Right forelimb (tissue), 1 donor: ENCODE results near the gene BSX.

Experiments used
- DNase-seq: peaks from one replicate; pipeline ENCODE4 v3.0.0-alpha.2; 2018

The BSX gene

DNA sequence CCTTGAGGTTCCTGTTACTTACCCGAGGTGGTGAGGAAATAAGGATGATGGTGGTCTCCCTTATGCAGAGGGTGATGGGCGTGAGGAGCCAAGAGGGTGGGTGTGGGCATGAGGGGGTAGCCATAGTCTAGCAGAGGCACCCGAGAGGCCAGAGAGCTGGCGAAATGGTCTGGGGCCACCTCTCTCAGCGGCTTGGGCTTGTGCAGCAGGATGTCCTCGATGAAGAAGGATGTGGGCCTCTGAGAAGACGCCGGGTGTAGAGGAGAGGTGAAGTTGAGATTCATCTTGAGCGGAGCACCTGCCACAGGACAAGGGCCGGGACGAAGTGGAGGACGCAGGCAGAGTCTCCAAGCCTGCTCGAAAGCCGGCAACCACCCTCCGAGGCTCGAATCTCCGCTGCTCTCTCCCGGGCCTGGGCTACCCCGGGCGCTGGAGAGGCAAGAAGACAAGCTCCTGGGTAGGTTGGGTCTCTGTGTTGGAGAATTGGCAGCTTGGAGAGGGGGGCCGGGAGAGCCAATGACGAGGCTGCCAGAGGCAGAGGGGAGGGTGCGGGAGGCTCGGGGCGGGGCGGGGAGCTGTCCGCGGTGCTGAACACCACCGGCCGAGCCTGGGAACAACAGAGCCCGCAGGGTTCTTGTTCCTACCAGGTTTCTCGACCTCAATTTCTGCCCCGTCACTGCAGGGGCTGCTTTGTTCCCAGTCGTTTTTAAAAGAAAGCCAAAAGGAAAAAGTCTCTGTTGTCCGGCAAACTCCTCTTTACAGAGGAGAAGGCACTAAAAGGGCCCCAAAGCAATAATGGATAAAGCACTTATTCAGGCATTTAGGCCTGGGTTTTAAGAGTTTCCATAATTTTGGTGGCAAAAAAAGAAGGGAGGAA lies at the start of gene BSX:
Gene BSX (minus strand): TSS at position 447 of the 877 bp plus-strand sequence. CDS start 163 bp downstream, at position 284.
- DNase-seq = peak; percentile 88

DNA sequence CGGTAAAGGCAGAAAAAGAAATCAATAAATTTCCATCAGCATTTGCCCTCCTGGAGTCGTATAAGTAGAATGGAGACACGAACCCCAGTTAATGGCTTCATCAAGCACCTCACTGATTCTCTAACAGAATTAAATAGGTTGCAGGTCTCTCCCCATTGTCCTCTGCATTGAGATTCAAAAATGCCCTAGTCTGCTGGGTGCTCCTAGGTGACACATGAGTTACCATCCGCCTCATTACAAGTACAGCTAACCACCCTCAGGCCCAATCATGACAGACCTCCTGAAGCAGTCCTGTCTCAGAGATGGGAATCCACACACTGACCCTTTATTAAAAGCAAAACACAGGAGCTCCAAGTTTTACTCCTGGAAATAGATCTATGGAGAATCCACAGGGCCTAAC lies 48.9 kb upstream of the BSX start:
- DNase-seq = no peak

DNA sequence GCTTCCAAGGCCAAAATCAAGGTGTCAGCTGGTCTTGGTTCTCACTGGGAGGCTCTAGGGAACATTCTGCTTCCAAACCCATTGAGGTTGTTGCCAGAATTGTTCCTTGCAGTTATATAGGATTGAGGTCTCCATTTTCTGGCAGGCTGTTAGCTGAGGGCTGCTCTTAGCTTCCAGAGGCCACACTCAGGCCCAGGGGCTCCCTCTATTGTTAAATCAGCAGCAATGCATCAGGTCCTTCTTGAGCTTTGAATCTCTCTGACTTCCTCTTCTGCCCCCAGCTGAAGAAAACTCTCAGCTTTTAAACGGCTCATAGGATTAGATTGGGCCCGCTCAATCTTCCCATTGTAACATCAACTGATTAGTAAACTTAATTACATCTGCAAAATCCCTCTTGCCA lies 39.3 kb upstream of the BSX start:
- no peak for DNase-seq

DNA sequence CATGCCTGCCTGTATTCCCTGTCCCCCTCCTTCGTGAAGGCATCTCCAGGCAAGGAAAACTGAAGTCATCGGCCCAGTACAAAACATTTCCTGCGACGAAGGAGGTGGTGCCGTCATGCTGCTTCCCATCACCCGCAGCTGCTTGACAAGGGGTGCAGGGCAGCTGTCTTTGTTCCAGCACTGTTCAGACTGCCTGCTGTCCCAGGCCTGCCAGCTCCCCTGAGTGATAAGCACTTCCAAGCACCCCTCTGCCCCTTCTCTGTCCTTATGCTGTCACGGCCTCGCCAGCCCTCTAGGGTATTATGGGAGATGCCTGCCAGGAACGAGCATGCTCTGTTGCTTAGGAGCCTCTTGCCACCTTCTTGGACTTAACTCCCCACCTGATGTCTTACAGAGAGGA lies 37.1 kb upstream of the BSX start:
- no peak for DNase-seq

DNA sequence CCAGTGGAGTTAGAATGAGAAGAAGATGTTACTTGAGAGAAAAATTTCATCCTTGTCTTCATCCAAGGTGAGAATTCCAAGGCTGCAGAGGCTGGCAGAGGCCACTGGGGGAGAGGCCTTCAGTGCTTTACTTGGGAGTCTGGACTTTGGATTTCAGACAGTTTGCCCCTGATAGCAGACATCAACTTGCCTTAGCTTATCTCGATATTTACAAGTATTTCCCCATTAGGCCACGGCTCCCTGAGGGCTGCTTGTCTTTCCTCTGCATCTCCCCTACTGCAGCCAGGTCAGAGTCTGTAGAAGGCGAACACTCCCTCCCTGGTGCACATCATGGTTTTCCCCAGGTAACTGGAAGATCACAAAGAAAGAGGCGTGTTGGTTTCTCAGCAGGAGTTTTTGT lies 29.9 kb upstream of the BSX start:
- DNase-seq = no peak

DNA sequence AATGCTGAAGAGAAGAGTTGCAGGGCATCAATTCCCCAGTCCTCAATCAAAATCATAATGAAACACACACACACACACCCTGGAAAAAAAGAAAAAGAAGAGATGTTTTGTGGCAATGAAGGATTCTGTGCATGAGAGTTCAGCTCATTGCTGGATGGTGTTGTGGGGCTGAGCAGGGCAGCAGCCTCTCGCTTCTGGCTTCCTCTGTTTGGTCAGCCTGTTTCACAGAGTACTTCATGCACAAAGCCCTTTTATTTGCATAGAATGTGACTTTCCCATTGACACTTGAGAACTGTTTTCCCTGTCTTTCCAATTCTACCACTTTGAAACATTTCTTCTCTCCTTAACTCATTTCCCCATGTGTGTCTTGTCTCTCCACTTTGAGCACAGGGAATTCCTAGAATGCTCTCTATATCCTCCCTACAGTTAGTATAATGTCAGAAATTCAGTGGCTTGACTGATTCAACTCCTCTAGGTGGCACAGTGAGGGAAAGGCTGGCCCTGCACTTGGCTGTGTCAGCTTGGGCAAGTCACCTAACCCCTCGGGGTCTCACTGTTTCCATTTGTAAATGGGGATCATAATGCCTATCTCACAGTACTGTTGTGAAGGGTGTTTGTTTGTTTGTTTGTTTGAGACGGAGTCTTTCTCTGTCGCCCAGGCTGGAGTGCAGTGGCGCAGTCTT lies 25.4 kb upstream of the BSX start:
- no peak for DNase-seq

DNA sequence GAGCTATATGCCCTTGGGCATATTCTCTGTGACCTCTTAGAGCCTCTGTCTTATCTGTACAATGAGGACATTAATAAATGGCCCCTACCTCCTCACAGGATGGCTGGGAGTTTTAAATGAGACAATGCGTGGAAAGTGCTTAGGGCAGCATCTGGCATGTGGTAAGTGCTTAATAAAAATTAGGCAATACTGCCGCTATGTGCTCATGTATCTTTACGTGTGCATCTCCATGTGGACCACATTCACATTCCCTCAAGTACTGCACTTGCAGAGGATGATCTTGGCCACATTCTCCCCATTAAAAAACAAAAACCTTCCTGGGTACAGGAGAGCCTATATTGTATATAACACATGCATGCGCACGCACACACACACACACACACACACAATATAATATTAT lies 19.1 kb upstream of the BSX start:
- no peak for DNase-seq

DNA sequence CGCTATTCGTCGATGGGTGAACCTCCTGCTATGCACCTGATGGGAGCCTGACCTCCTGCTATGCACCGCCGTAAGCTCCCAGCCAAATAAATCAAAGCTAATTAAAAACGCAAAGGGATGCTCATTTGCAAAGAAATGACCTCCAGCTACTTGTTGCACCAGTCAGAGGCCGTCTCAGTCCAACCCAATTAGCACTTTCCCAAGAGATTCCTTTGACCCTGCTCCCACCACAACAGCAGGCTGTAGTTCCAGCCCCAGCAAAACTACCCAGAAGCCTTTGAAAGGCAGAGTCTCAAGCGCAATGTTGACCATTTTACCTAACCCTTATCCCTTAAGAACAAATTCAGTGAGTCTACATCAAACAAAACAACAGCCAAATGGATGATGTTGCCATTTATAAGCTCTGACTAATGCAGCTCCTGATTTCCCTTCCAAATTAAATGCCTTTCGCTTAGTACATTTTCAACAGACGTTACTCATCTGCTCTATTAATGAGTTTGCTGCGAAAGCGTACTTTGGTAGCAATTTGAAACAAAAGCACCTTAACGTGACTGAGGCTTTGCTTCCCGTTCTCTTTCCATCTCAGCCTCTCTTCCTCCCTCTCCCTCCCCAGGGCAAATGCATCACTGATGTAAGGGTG lies 17.2 kb upstream of the BSX start:
- no peak for DNase-seq

DNA sequence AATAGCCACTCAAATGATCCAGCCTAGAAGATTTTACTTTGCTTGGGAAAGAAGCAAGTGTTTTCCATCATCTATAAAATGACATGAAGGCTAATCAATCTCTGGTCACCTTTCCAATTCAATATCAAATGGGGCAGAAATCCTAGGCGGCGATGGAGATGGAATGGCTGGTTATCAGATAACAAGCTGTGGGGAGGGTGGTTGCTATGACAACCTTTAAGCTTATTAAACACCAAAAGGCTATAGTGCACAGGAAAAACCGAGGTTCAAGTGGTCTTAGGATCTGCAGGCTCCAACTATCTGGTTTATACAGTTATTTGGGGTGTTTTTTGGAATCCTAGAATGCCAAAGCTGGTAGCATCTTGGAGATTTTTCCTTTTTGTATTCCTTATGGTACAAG lies 13.9 kb upstream of the BSX start:
- no peak for DNase-seq

DNA sequence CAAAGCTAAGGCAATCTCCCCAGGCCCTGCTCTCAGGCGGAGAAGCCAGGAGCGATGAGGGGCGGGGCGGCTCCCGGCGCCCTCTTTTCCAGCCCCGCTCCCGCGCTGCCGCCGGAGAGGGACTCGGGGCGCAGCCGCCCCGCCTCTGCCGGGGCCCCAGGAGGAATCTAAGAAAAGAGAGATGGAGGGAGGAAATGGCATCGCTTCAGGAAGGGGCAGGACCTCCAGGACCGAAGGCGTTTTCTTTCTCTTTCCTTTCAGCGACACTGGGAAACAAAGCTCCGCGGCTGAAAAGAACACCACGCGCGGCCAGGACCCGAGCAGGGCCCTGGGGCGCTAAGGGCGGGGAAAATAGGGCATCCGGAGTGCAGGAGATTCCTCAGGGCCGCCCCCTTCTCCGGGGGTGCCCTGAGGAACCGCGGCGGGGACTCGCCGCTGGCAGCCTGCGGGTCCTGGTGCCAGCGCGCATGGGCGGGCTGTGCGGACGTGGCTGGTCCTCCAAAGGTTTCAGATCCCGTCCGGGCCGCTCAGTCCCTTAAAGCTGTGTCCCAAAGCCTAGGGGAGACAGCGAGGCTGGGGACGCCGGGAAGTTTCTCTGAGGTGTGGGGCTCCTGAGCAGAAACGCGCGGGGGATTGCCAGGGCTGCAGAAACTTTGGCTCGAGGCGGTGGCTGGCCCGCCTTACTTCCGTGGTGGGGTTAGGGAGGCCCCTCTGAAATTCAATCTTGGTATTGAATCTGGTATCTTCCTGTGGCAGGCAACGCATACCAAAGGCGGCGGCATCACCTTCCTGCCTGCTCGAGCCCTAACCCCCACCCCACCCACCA lies 2.8 kb upstream of the BSX start:
- DNase-seq = peak; percentile 44

DNA sequence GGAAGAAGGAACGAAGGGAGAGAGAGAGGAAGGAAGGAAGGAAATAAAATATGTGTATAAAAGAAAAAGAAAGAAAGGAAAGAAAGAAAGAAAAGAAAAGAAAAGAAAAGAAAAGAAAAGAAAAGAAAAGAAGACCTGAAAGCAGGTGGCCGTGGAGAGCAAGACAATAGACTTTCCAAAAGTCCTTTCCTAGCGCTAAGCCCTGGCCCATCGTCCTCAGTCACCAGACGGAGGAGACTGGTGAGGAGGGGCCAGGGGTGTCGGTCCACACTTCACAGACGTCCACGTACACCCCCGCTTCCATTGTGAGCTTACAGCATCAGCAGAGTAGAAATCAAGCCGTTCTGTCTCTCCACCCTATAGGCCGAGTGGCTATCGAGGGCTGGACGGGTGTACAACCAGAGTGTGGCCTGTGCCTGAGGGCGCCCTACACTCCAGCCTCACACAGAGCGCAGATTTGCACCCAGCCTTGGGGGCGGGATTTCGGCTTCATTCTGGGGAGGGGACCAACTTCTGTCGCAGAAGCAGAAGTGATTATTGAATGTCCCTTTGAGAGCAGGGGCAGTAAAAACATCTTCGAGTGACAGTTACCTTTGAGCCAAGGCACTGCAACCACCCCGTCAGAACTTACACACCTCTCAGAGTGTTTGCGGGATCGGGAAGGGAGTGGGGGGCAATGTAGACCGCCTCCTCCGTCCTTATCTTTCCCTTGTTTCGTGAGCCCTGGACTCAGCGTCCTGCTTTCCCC lies 2.0 kb upstream of the BSX start:
- no peak for DNase-seq

DNA sequence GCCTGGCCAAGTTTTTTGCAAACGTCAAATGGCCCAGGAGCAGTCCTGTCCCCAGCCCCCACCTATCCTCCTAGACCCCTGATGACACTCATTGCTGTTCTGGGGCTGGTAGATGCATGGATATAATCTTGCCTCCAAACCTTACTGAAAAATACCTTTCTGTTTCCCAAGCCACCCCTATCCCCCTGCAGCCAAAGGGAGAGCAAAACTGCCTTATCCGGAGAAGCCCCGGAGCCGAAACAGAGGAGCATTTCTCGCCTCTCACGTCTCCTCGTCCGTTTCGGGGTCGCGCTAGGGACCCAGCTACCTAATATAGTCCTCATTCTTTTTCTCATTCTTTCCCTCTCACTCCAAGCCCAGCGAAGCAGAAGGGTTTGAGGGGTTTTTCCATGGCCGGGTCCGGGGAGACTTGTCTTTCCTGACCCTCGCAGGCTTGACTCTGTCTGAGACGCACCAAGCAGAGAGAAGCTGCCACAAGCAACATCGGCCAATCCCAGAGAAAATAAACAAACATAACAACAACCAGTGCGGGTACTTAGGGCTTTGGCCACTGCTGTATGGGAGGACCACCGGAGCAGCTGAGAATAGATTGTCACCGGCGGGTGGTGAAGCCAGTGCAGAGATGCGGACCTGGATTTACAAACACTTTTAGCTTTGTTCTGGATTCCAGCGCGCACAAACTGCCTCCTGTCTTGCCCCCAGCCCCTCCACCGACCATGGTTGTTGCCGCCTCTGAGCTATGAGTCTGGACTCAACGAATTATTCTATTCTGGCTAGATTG lies 1.6 kb downstream of the BSX start:
- DNase-seq = peak; percentile 40

DNA sequence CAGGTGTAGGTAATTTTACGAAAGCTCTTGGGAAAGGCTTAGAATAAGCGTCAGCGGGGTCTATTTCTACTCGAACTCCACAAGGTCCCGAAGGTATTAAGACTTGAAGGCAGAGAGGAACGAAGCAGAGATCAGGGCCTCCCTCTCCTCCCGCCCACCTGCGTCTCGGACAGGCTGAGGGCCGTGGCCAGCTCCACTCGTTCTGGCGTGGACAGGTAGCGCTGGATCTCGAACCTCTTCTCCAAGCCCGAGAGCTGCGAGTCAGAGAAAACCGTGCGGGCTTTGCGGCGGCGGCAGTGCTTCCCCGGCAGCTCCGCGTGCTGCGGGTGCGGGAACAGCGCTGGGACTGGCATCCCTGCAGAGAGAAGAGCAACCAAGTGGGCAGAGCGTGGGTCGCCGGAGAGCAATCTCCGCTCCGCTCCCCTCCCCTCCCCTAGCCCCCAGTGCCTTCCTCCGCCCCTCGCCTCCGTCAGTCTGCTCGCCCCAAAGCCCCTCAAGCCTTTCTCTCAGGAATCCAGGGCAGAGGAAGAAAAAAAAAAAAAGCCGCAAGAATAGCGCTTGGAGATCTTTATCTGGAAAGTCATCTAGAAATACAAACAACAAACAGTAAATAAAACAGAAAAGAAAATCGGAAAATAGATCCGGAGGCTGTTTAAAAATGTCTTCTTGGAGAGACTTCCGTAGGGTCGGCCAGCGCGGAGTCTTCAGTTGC lies 2.4 kb downstream of the BSX start:
- DNase-seq = no peak

DNA sequence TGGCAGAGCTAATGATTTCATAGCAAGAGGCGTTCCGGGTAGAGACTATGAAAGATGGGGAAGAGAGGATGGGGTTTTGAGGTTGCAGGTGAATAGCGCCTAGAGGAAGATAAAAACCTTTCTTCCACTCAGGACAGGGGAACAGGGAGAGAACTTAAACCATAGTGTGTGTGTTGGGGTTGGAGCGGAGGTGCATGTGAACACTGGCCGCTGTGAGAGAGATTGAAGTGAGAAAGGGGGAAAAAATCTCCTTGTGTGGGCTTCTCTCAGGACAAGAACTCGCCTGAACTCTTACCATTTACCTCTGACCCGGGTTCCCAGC lies 3.4 kb downstream of the BSX start:
- peak; percentile 41 for DNase-seq

DNA sequence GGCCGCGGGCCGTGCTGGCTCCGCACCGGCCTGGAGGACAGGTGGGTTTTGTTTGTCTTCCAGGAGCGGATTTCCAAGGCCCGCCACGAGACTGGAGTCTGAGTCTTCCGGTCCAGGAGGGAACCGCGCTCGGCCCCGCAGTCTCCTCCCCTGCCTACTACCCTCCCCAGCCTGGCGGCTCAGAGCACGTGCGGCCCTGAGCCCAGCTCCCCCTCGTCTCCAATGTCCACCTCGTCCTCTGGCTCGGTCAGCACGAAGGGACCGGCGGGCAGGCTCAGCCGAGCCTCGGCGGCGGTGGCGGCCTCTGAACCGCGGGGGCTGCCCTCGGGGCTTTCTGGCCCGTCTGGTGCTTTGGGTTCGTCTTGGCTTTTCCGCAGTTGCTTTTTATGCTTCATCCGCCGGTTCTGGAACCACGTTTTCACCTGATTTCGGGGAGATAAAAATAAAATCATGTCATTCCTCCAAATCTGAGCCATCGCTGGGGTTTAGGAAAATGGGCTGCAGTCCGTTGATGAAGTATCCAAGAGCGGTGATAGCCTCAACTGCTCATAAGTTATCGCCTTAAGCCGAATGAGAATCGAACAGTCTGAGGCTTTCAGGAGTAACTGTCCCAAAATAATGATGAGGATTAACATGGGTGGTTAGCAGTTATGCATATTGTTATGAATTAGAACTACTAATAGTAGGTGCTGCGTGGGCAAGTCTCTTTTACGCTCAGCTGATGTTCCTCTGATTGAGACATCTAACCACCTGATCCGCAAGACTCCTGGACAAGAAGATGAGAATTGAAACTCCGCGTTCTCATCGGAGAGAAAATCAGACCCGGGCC lies 4.0 kb downstream of the BSX start:
- DNase-seq = no peak

DNA sequence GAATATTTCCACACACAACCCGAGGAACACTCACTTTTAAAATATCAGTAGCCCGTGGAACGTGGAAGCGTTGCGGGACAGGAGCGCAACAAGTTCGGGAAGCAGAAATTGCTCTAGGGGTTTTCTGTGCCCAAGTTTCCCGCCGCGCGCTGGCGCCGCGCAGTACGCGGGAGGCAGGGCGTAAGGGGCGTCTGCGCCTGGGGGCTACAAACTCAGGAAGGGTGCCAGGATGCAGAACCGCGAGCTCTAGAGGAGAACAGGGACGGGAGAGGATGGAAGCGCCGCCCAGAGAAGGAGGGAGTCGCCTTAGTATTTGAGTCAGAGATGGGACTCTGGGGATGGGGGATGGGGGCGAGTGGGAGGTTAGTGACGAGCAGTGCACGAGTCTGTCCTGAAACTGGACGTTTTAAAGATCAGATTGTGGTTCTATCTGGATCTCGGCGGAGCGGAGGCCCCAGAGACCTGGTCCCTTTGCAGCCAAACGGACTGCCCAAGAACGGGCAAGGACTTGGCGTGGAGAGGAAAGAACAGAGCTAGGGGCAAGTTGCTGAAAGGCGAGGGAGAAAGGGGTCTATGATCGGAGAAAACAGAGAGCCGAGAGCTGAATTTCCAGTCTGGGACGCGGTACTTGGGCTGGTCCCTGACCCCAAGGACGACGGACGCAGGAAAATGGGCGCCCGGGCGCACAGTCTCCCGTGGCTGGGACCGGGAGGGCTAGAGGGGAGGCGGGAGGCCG lies 4.7 kb downstream of the BSX start:
- DNase-seq = peak; percentile 42

DNA sequence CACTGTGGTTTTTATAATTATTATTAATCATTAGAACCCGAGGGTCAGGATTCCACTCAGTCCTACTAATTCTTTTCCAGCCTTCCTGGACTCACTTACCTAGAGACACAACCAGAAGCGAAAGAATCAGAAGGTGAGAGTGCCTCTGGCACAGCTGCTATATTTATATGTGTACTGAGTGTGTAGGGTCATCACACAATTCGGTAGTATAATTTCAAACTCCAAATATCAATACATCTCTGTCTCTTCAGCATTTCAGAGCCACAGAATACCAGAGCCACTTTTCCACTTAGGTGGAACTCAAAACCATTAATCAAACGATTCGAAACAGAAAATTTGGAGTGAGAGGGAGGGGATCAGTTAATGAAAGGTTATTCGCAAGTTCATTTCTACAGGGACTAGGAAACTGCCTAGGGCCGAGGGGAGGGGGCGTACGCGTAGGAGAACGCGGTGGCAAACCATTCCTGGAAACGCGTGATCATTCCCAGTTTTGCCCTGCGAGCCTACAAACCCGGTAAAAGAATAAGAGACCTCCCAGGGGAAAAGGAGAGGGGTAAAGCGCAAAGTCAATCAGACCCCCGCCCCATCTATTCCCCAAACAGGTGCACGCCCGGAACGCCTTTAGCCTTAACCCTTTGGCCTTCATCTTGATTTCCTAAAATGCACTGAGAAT lies 5.4 kb downstream of the BSX start:
- peak; percentile 42 for DNase-seq

DNA sequence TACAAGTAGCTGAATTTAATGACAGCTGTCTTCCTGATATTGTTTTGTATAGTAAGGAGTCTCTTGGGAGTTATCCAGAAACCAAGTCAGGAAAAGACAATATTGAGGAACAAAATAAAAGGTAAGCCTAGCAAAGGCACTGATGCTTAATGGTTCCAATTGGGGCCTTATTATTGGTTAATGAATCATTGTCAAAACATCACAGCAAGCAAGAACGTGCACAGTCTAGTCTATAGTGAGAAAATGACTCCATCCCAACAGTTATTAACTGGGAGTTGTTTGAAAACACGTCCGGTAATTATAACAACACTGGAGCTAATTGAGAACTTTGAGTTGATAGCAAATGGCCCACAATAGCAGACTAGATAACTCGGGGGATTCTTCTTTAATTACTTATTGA lies 17.7 kb downstream of the BSX start:
- DNase-seq = no peak

DNA sequence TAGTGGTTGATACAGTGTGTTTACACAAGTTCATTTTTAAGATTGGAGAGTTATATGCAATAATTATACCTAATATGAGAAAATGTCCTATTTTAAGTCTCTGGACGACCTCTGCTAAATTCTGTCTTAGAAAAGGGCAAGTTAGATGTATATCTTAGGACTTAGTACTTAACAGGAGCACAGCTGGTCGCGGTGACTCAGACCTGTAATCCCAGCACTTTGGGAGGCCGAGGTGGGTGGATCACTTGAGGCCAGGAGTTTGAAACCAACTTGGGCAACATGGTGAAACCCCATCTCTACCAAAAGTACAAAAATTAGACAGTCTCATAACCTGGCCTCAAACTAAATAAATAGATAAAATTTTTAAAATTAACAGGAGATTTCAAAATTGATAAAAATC lies 27.2 kb downstream of the BSX start:
- no peak for DNase-seq
